ENCODE measurements around the gene SAMD3. TPM values are rescaled to one million over a fixed set of nuclear protein-coding genes. Genes with fewer than 3 reads are reported as not detected.

SAMD3 gene
- total RNA-seq, 4 donors from 2014 or later: 3.5 TPM; not detected in 3

GRCh38 chr6:130164251-130164650 lies 58.5 kb downstream of the SAMD3 start:
- H3K4me1 ChIP-seq: no peaks in the 10 kb centered on the region
- no peak overlapping the region for H3K4me3 ChIP-seq
- H3K27me3 ChIP-seq: no peaks in the 10 kb centered on the region
- WGBS: 70% methylated on average over 4 of the region's 4 CpGs
- TF ChIP-seq POLR2AphosphoS5 (IDR thresholded peaks at IDR 0.05) (no peak), EP300 (IDR thresholded peaks at IDR 0.05) (no peak), POLR2A (IDR thresholded peaks at IDR 0.05) (no peak), CTCF (IDR thresholded peaks at IDR 0.05) (no peak)
- H3K9me3 ChIP-seq: no peaks in the 10 kb centered on the region
- H3K27ac ChIP-seq: no peak overlapping the region
- no peaks in the 10 kb centered on the region for H3K36me3 ChIP-seq
- no peak for DNase-seq (ENCODE audit: low spot score in 2 of 2)

GRCh38 chr6:130163266-130163665 lies 59.5 kb downstream of the SAMD3 start:
- WGBS: 90% methylated on average over 2 of the region's 2 CpGs
- TF ChIP-seq POLR2A (IDR thresholded peaks at IDR 0.05) (no peak), EP300 (IDR thresholded peaks at IDR 0.05) (no peak), POLR2AphosphoS5 (IDR thresholded peaks at IDR 0.05) (no peak), CTCF (IDR thresholded peaks at IDR 0.05) (no peak)
- no peaks in the 10 kb centered on the region for H3K27me3 ChIP-seq
- H3K9me3 ChIP-seq: peaks cover 4% of the 10 kb centered on the region
- DNase-seq (ENCODE audit: low spot score in 2 of 2): no peak
- H3K27ac ChIP-seq: no peak overlapping the region
- no peak overlapping the region for H3K4me3 ChIP-seq
- H3K4me1 ChIP-seq: no peaks in the 10 kb centered on the region
- no peaks in the 10 kb centered on the region for H3K36me3 ChIP-seq

- H3K4me3 ChIP-seq: no peak overlapping the region
- H3K27ac ChIP-seq: no peak overlapping the region
Observed at GRCh38 chr6:130162421-130162820, 60.3 kb downstream of the SAMD3 start.

GRCh38 chr6:130161683-130162404 lies 60.9 kb downstream of the SAMD3 start:
- peaks cover 4% of the 10 kb centered on the region for H3K9me3 ChIP-seq
- no peak overlapping the region for H3K27ac ChIP-seq
- DNase-seq (ENCODE audit: low spot score in 2 of 2): no peak
- no peak overlapping the region for H3K4me3 ChIP-seq
- H3K36me3 ChIP-seq: no peaks in the 10 kb centered on the region
- TF ChIP-seq POLR2AphosphoS5 (IDR thresholded peaks at IDR 0.05) (no peak), CTCF (IDR thresholded peaks at IDR 0.05) (no peak), EP300 (IDR thresholded peaks at IDR 0.05) (no peak), POLR2A (IDR thresholded peaks at IDR 0.05) (no peak)
- no peaks in the 10 kb centered on the region for H3K27me3 ChIP-seq
- no peaks in the 10 kb centered on the region for H3K4me1 ChIP-seq
- 48% methylated on average over 6 of the region's 6 CpGs for WGBS

More at GRCh38 chr6:130162421-130162820, 60.3 kb downstream of the SAMD3 start:
- Histone ChIP-seq H3K4me1 (no peaks in the 10 kb centered on the region), H3K27me3 (no peaks in the 10 kb centered on the region), H3K9me3 (peaks cover 4% of the 10 kb centered on the region), H3K36me3 (no peaks in the 10 kb centered on the region)
- WGBS: 83% methylated on average over 2 of the region's 2 CpGs
- no peak for TF ChIP-seq POLR2A (IDR thresholded peaks at IDR 0.05)
- no peak for DNase-seq (ENCODE audit: low spot score in 2 of 2)

GRCh38 chr6:130159956-130160355 lies 62.8 kb downstream of the SAMD3 start:
- Histone ChIP-seq H3K27me3 (no peaks in the 10 kb centered on the region), H3K36me3 (no peaks in the 10 kb centered on the region), H3K27ac (no peak overlapping the region), H3K9me3 (peaks cover 4% of the 10 kb centered on the region), H3K4me1 (no peaks in the 10 kb centered on the region), H3K4me3 (no peak overlapping the region)
- 15% methylated on average over 3 of the region's 3 CpGs for WGBS
- no peak for DNase-seq (ENCODE audit: low spot score in 2 of 2)
- TF ChIP-seq CTCF (IDR thresholded peaks at IDR 0.05) (no peak), EP300 (IDR thresholded peaks at IDR 0.05) (no peak), POLR2A (IDR thresholded peaks at IDR 0.05) (no peak), POLR2AphosphoS5 (IDR thresholded peaks at IDR 0.05) (no peak)
